Measurements from ENCODE around the gene VASH1. TPM values are rescaled to one million over a fixed set of nuclear protein-coding genes. Genes with fewer than 3 reads are reported as not detected.

Gene VASH1
- total RNA-seq, 2 experiments from 2014 or later = 2.5 to 2.6 TPM

DNA sequence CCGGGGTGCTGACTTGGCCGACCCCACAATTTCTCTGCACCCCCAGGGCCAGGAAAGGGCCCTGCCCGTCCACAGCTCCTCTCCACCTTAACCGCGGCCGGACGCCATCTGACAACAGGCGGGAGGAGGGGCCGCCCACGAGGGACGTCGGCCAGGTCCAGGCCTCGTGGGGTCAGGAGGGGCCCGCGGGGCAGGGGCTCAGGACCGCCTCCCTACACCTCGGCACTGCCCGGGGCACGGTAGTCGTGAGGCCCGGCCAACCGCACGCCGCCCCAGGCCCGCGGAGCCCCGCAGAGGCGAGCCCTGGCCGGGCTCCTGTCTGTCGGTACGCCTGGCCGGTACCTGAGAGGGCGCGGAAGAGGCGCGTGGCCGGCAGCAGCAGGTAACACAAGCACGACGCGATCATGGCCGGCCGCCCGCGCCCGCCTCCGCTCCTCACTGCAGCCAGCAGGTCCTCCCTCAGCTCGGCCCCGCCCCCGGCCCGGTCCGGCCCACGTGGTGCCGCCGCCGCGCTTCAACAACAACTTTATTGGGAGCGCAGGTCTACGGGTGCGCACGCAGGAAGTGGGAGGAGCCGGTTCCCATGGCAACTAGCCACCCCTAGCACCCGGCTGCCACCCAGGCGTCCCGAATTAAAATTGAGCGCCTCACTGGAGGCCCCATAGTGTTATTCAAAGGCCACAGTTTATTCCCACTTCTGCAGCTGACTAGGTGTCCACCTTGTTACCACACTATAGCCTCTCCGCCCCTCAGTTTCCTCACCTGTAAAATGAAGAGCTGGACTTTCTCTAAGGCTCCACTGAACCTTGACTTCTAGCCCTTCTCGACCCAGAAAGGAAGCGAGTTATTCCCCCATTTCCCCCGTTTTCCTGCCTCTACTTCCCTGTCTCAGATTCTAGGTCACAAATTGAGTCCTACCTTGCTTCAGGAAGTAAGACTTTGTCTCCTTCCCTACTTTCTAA is 51.4 kb downstream of the VASH1 start, which contains the start of gene ANGEL1:
Gene ANGEL1 (minus strand): TSS at position 461 of the 962 bp plus-strand sequence. CDS start 55 bp downstream, at position 406.
- POLR2A ChIA-PET = interaction anchor here (0.6 to 2.5 kb wide), 11 partner anchors 24 to 307 kb away, joined by 3 to 9 read pairs (median 4); partner anchors contain the start of gene VASH1
- H3K4me3 Mint-ChIP-seq = peak within 1 kb of the TSS; percentile 90
- peak; percentile 98 for DNase-seq

DNA sequence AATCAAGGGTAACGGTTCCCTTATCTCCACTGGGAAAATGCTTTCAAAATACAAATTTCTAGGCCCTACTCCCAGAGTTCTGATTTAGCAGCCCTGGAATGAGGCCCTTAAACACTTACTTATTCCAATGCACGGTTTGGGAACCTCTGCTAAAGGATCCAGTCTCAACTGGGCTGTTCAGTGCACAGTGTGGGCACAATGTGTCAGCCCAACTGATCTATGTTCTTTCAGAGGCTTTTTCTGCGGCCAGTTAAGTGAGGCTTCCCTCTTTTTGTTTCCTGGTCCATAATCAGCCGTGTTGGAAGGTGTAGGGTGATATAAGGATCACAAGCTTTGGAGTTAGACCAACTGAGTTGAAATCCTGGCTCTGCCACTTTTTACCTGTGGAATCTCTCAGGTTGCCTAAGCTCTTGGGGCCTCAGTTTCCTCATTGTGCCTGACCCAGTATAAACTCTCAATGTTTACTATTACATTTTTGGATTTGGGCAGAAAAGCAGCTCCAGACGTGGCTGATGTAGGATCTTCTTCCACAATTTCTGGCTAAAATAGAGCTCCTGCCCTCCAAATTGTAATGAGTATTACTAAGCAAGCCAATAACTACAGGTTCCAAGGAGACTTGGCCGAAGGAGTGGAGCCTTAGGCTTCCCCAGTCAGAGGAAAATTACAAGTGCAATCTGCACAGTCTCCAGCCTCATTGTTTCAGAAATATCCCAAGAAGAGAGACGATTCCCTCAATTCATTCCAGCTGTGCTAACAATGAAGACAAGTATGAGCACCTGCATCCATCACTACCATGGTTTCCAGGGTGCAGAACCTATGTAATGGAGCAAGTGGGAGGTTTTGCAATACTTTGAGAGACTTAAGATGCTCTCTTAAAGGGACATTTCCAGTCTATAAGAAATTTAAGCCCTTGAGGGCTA is 53.7 kb downstream of the VASH1 start:
- peaks cover 24% of the 10 kb centered on the region for H3K4me1 Mint-ChIP-seq
- no peaks in the 10 kb centered on the region for H3K9me3 Mint-ChIP-seq
- H3K4me3 Mint-ChIP-seq = no peak overlapping the region
- peaks cover 3% of the 10 kb centered on the region for H3K27me3 Mint-ChIP-seq
- DNase-seq = no peak
- ChIA-PET POLR2A (no interaction called here), CTCF (no interaction called here)
- no peaks in the 10 kb centered on the region for H3K36me3 Mint-ChIP-seq (ENCODE audit: low read depth)
- H3K27ac Mint-ChIP-seq = no peak overlapping the region

More for the DNA sequence above, 51.4 kb downstream of the VASH1 start, which contains the start of gene ANGEL1:
- no peaks in the 10 kb centered on the region for H3K9me3 Mint-ChIP-seq
- CTCF ChIA-PET = interaction anchor here (0.6 to 3.3 kb wide), 9 partner anchors 28 to 339 kb away, joined by 3 to 31 read pairs (median 4); partner anchors contain the start of gene CIPC
- no peaks in the 10 kb centered on the region for H3K27me3 Mint-ChIP-seq
- peak within 1 kb of the TSS; percentile 73 for H3K27ac Mint-ChIP-seq
- peaks cover 4% of the 10 kb centered on the region for H3K36me3 Mint-ChIP-seq (ENCODE audit: low read depth)
- H3K4me1 Mint-ChIP-seq = peaks cover 25% of the 10 kb centered on the region

DNA sequence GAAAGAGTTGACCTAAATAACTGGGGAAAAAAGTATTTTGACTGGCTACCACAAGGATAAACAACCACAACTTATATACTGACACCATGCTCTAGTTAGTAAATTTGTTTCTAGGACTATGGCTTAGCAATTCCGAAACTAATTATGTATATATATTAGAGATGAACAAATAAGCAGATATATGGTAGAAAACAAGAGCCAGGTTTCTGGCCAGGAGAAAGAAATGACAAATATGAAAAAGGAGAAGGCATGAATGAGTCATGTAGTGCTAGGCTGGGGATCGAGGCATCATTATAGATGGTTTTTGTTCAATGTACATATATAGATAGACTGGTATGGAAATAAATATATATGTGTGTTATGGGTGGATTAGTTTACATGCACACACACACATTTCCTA is 59.4 kb downstream of the VASH1 start:
- no peak for DNase-seq
- POLR2A ChIA-PET = no interaction called here
- Mint-ChIP-seq H3K27me3 (peaks cover 19% of the 10 kb centered on the region), H3K9me3 (no peaks in the 10 kb centered on the region), H3K4me1 (no peaks in the 10 kb centered on the region), H3K27ac (no peak overlapping the region), H3K4me3 (no peak overlapping the region), H3K36me3 (ENCODE audit: low read depth) (no peaks in the 10 kb centered on the region)
- CTCF ChIA-PET = interaction anchor here (0.7 kb wide), 1 partner anchor 91 kb away, joined by 4 read pairs; no protein-coding TSS in a partner anchor

DNA sequence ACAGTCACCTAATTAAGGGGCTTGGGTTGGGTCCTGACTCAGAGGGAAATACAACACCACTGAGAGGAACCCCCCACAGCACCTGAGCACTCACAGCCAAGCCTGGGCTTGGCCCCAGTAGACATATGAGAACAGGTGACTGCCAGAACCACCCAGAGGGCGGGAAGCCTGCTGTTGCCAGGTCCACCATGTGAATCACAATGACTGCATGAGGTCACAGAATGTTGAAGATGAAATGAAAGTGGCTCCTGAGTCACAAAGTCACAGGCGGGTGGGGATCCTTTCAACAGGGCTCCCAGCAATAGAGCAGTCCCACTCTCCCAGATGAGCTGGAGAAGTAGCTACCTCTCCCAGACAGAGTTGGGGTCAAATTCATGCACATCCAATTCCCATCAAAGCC is 64.9 kb downstream of the VASH1 start, which contains the start of gene LRRC74A:
Gene LRRC74A (plus strand): TSS at position 287 of the 400 bp plus-strand sequence. CDS start 290 bp downstream, outside the sequence.
- ChIA-PET POLR2A (no interaction called here), CTCF (interaction anchor here (1.1 kb wide), 1 partner anchor 48 kb away, joined by 4 read pairs; no protein-coding TSS in a partner anchor)
- peaks cover 16% of the 10 kb centered on the region for H3K27me3 Mint-ChIP-seq
- H3K4me1 Mint-ChIP-seq = no peaks in the 10 kb centered on the region
- no peak for DNase-seq
- no peaks in the 10 kb centered on the region for H3K9me3 Mint-ChIP-seq
- H3K36me3 Mint-ChIP-seq (ENCODE audit: low read depth) = no peaks in the 10 kb centered on the region
- no peak within 1 kb of the TSS for H3K4me3 Mint-ChIP-seq
- no peak within 1 kb of the TSS for H3K27ac Mint-ChIP-seq

DNA sequence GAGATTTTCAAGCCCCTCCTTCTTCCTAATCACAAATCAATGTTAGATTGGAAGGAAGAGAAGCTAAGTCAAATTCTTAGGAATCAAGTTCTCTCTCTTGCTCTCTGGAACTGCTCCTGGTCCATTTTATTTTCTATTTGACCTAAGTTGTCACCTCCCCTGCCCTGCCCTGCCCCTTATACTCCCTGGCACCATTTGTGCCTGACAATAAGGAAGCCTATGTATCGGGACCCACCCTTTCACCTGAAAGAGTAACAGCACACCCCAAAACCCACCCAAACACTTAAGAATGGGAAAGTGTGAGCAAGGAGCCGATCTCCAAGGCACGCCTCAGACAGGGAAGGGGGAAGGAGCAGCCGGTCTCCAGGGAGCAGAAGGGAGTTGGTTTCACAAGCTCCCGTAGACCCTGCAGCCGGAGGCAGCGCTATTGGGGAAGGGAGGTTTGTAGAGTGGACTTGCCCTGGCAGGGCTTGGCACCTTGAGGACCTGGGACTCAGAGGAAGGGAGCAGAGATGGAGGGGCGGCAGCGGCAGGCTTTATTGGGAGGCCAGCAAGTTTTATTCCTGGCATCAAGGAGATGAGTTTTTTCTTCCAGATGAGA is 66.5 kb downstream of the VASH1 start:
- DNase-seq = no peak
- ChIA-PET POLR2A (no interaction called here), CTCF (no interaction called here)
- no peaks in the 10 kb centered on the region for H3K4me1 Mint-ChIP-seq
- peaks cover 15% of the 10 kb centered on the region for H3K27me3 Mint-ChIP-seq
- no peaks in the 10 kb centered on the region for H3K36me3 Mint-ChIP-seq (ENCODE audit: low read depth)
- no peaks in the 10 kb centered on the region for H3K9me3 Mint-ChIP-seq
- H3K4me3 Mint-ChIP-seq = no peak overlapping the region
- no peak overlapping the region for H3K27ac Mint-ChIP-seq

DNA sequence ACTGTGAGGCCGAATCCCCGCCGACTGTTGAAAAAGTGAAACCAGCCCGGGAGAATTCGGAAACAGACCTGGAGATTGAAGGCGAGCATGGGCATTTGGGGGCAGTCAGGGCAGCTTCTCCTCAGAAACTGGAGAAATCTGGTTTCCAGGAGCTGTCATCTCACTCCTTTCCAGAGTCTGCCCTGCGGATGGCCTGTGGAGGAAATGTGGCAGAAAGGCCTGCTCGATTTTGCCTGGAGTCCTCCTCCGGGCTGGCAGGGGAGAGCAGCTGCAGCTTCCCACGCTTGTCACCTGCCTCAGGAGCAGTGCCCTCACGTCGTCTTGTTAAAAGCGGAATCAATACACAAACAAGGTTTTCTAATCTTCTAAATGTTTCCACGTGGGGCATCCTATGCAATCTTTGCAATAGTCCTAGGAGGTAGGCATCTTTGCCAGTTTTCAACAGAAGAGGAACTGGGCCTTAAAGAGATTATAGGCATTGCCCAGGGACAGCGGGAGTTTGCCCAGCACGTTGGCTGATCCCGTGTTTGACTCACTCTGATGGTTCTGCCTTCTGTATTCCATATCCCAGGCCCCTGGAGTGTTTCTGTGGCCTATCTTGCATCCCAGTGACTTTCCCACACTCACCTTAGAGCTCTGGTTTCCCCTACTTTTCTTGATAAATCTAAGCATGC is 67.2 kb downstream of the VASH1 start:
- H3K27me3 Mint-ChIP-seq = peaks cover 14% of the 10 kb centered on the region
- no peaks in the 10 kb centered on the region for H3K9me3 Mint-ChIP-seq
- H3K4me1 Mint-ChIP-seq = no peaks in the 10 kb centered on the region
- CTCF ChIA-PET = no interaction called here
- DNase-seq = no peak
- POLR2A ChIA-PET = no interaction called here
- H3K27ac Mint-ChIP-seq = no peak overlapping the region
- H3K4me3 Mint-ChIP-seq = no peak overlapping the region
- H3K36me3 Mint-ChIP-seq (ENCODE audit: low read depth) = no peaks in the 10 kb centered on the region

DNA sequence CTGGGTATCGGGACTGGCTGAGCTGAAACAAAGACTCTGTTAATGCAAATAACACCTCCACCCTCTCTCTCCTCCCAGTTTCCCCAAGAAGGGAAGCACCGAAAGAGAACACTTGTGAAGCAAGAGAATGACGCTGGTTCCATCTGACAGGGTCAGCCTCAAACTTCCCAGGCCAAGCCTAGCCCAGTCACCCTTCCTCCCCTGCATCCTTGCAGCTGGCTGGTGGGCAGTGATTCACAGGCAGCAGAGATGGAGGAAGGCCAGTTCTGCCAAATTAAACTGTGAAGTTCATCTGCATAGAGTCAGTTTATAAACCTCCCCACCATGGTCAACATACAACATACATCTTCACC is 67.7 kb downstream of the VASH1 start:
- ChIA-PET CTCF (interaction anchor here (1.5 kb wide), 1 partner anchor 85 kb away, joined by 5 read pairs; no protein-coding TSS in a partner anchor), POLR2A (no interaction called here)
- no peak overlapping the region for H3K4me3 Mint-ChIP-seq
- no peaks in the 10 kb centered on the region for H3K4me1 Mint-ChIP-seq
- H3K36me3 Mint-ChIP-seq (ENCODE audit: low read depth) = no peaks in the 10 kb centered on the region
- no peak overlapping the region for H3K27ac Mint-ChIP-seq
- no peaks in the 10 kb centered on the region for H3K9me3 Mint-ChIP-seq
- no peak for DNase-seq
- H3K27me3 Mint-ChIP-seq = peaks cover 16% of the 10 kb centered on the region

DNA sequence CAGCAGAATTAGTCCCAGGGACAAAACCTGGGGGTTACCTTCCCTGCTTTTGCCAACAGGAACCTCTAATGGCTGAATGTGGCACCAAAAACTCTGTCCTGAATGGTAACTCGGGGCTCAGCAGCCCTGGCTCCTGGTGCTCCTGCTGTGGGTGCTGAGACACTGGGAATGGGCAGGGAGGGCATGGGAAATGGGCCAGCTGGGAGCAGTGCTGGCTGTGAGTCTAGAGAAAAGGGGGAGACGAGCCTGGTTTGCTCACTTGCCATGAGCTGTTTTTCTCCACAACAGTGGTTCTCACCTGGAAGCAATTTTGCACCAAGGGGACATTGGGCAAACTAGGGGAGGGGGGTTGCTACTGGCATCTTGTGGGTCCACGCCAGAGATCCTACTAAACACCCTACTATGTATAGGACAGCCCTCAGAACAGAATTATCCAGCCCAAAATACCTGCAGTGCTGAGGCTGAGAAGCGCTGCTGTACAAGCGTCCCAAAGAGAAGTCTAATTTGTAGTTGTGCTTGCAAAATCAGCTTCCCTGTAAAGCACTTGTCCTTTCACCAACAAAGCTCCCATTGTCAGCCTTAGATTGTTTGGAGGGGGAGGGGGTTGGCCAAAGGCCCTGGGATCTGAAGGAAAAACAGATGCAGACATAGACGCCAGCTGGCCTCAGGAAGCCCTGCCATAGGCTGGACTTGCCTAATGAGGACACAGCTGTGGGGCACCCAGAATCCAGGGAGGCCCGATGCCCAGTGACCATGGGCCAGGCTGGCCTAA is 68.6 kb downstream of the VASH1 start:
- H3K27ac Mint-ChIP-seq = no peak overlapping the region

DNA sequence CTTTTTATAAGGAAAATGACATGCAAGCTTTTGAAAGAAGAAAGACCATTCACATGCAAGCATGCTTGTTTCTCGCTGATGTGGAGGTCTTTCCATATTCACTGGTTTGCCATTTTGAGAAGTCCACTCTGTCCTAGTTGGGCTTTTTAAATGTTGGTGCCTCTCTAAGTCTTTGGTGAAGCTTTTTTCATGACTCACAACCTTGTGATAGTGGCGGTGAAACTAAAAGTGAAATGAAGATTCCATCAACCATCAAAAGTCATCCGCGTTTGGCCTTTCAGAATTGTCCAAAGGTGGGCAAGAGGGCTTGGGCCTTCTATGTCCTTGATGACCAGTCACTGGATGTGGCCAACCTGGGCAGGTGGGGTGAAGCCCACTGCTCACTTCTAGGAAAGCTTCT is 69.3 kb downstream of the VASH1 start:
- CTCF ChIA-PET = interaction anchor here (1.5 kb wide), 1 partner anchor 83 kb away, joined by 5 read pairs; no protein-coding TSS in a partner anchor
- Mint-ChIP-seq H3K27me3 (peaks cover 10% of the 10 kb centered on the region), H3K9me3 (no peaks in the 10 kb centered on the region), H3K4me3 (no peak overlapping the region), H3K27ac (no peak overlapping the region), H3K36me3 (ENCODE audit: low read depth) (no peaks in the 10 kb centered on the region), H3K4me1 (no peaks in the 10 kb centered on the region)
- DNase-seq = no peak
- POLR2A ChIA-PET = no interaction called here

More for the DNA sequence above, 68.6 kb downstream of the VASH1 start:
- no peak for DNase-seq
- no peak overlapping the region for H3K4me3 Mint-ChIP-seq
- H3K36me3 Mint-ChIP-seq (ENCODE audit: low read depth) = no peaks in the 10 kb centered on the region
- H3K27me3 Mint-ChIP-seq = peaks cover 13% of the 10 kb centered on the region
- no peaks in the 10 kb centered on the region for H3K4me1 Mint-ChIP-seq
- H3K9me3 Mint-ChIP-seq = no peaks in the 10 kb centered on the region
- POLR2A ChIA-PET = no interaction called here
- CTCF ChIA-PET = interaction anchor here (1.5 kb wide), 1 partner anchor 84 kb away, joined by 5 read pairs; no protein-coding TSS in a partner anchor

DNA sequence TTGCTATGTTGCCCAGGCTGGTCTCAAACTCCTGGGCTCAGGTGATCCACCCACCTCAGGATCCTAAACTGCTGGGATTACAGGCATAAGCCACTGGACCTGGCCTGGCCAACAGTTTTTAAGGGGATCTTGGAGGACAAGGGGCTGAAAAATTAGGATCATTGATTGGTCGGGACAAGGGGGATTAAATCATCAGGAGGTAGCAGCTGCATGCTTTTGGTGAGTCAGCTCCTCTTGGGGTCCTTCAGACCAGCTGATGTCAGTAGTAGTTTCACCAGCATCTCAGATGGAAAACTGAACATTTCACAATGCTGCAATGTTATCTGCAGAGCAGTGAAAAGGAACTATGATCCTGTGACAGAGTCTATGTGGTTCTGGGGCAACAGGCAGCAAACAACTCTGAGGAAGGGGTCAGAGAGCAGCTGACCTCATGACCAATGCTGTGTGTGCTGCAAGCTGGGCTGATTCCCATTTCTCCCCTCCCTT is 71.3 kb downstream of the VASH1 start:
- H3K27me3 Mint-ChIP-seq = peaks cover 10% of the 10 kb centered on the region
- ChIA-PET POLR2A (no interaction called here), CTCF (no interaction called here)
- H3K36me3 Mint-ChIP-seq (ENCODE audit: low read depth) = no peaks in the 10 kb centered on the region
- no peak for DNase-seq
- H3K9me3 Mint-ChIP-seq = no peaks in the 10 kb centered on the region
- H3K4me1 Mint-ChIP-seq = no peaks in the 10 kb centered on the region
- no peak overlapping the region for H3K27ac Mint-ChIP-seq
- H3K4me3 Mint-ChIP-seq = no peak overlapping the region

Data from activated CD4-positive, alpha-beta memory T cell treated with anti-CD3 and anti-CD28 coated beads, Interleukin-2, amount 10 ng/mL, durations not matched to agents 7 days and 5 days (primary cell).